Measurements from ENCODE around the gene CEP112.

Gene CEP112

GRCh38 chr17:65801513-65801912, 390.4 kb downstream of the CEP112 start:
- ATAC-seq: no peak
- TF ChIP-seq CSRNP3 (CRISPR knock-in tag; IDR thresholded peaks at IDR 0.05) (no peak), CSDC2 (CRISPR knock-in tag; IDR thresholded peaks at IDR 0.05) (no peak), BACH2 (CRISPR knock-in tag; IDR thresholded peaks at IDR 0.05; ENCODE audit: borderline replicate concordance) (no peak), SNAI2 (CRISPR knock-in tag; IDR thresholded peaks at IDR 0.05) (no peak), PATZ1 (CRISPR knock-in tag; IDR thresholded peaks at IDR 0.05; ENCODE audit: borderline replicate concordance) (no peak), ZFP3 (CRISPR knock-in tag; IDR thresholded peaks at IDR 0.05) (no peak), TCF4 (CRISPR knock-in tag; IDR thresholded peaks at IDR 0.05; ENCODE audit: borderline replicate concordance) (no peak), RARB (CRISPR knock-in tag; IDR thresholded peaks at IDR 0.05) (no peak), PPARA (CRISPR knock-in tag; IDR thresholded peaks at IDR 0.05; ENCODE audit: borderline replicate concordance) (no peak), ZNF565 (CRISPR knock-in tag; conservative IDR thresholded peaks at IDR 0.05; ENCODE audit: low read depth) (no peak), ESRRG (CRISPR knock-in tag; IDR thresholded peaks at IDR 0.05) (no peak), ZNF70 (CRISPR knock-in tag; IDR thresholded peaks at IDR 0.05) (no peak), ISL1 (CRISPR knock-in tag; IDR thresholded peaks at IDR 0.05) (no peak), CREB5 (CRISPR knock-in tag; IDR thresholded peaks at IDR 0.05; ENCODE audit: low read depth) (no peak), OSR1 (CRISPR knock-in tag; IDR thresholded peaks at IDR 0.05) (no peak)

- ATAC-seq: no peak
- TF ChIP-seq TSHZ2 (CRISPR knock-in tag; IDR thresholded peaks at IDR 0.05) (no peak), POU6F1 (CRISPR knock-in tag; IDR thresholded peaks at IDR 0.05; ENCODE audit: borderline replicate concordance, low read depth) (no peak)
Observed at GRCh38 chr17:65800655-65801054, 391.3 kb downstream of the CEP112 start.

GRCh38 chr17:65799869-65800268, 392.1 kb downstream of the CEP112 start:
- TF ChIP-seq ZFP30 (CRISPR knock-in tag; IDR thresholded peaks at IDR 0.05) (no peak), CSDC2 (CRISPR knock-in tag; IDR thresholded peaks at IDR 0.05) (no peak), TSHZ2 (CRISPR knock-in tag; IDR thresholded peaks at IDR 0.05) (no peak), PATZ1 (CRISPR knock-in tag; IDR thresholded peaks at IDR 0.05; ENCODE audit: borderline replicate concordance) (no peak), ISL1 (CRISPR knock-in tag; IDR thresholded peaks at IDR 0.05) (no peak)
- ATAC-seq: no peak
